SU-DHL-6 (cell line): ENCODE data around the gene ZNF335.

Experiments
- H2AFZ ChIP-seq: fragments of 200-600 bp; sonication (generic); 2 replicates; pipeline ENCODE4 v1.6.1; 2014; ENCODE audit warnings: low read depth, mild to moderate bottlenecking, moderate library complexity, mixed read lengths, antibody characterized with exemption, low read length; ENCODE audit not compliant: severe bottlenecking
- H3F3A ChIP-seq: fragments of 200-600 bp; shearing (Covaris generic); 2 replicates; pipeline ENCODE4 v1.6.0; 2016; ENCODE audit warnings: antibody characterized with exemption, mild to moderate bottlenecking; ENCODE audit not compliant: insufficient read depth
- H3K27ac ChIP-seq: fragments of 200-600 bp; sonication (generic); 2 replicates; pipeline ENCODE4 v1.5.1; 2016; ENCODE audit warnings: low read depth, mild to moderate bottlenecking, low read length, moderate library complexity, mixed read lengths
- H3K27me3 ChIP-seq: fragments of 200-600 bp; sonication (generic), shearing (Covaris generic); 2 replicates; pipeline ENCODE4 v1.6.0; 2014; ENCODE audit warnings: mild to moderate bottlenecking, low read length
- H3K36me3 ChIP-seq: fragments of 200-600 bp; sonication (generic); 2 replicates; pipeline ENCODE4 v1.6.1; 2014; ENCODE audit warnings: mild to moderate bottlenecking, low read length, mixed read lengths
- H3K4me2 ChIP-seq: fragments of 300-600, 200-600 bp; shearing (Covaris generic), sonication (generic); 2 replicates; pipeline ENCODE4 v1.6.0; 2014; ENCODE audit warnings: low read length, low read depth, mild to moderate bottlenecking; ENCODE audit not compliant: poor library complexity, severe bottlenecking
- H3K4me3 ChIP-seq: fragments of 200-600 bp; sonication (generic); 2 replicates; pipeline ENCODE4 v1.5.1; 2014; ENCODE audit warnings: antibody characterized with exemption, low read length, mild to moderate bottlenecking, mixed read lengths; ENCODE audit not compliant: insufficient read depth, poor library complexity, severe bottlenecking
- H3K79me2 ChIP-seq: fragments of 200-600 bp; sonication (generic); 2 replicates; pipeline ENCODE4 v1.6.1; 2014; ENCODE audit warnings: mild to moderate bottlenecking, low read length, moderate library complexity; ENCODE audit not compliant: insufficient read depth
- H3K9ac ChIP-seq: fragments of 200-600 bp; sonication (generic); 2 replicates; pipeline ENCODE4 v1.7.0; 2014; ENCODE audit warnings: mild to moderate bottlenecking, low read length
- H3K9me2 ChIP-seq: fragments of 200-600 bp; sonication (generic); replicated peaks from 2 replicates; pipeline ENCODE4 v1.6.1; 2014; ENCODE audit warnings: low read length; ENCODE audit not compliant: insufficient read depth
- H3K9me3 ChIP-seq: fragments of 200-600 bp; sonication (generic); 2 replicates; pipeline ENCODE4 v1.6.1; 2014; ENCODE audit warnings: low read length, mixed read lengths; ENCODE audit not compliant: insufficient read depth
- H4K20me1 ChIP-seq: fragments of 200-600 bp; sonication (generic); 2 replicates; pipeline ENCODE4 v1.6.1; 2014; ENCODE audit warnings: low read depth, mild to moderate bottlenecking, antibody characterized with exemption, low read length, moderate library complexity, mixed read lengths
- CTCF ChIP-seq: fragments of 200-600 bp; sonication (generic); IDR thresholded peaks from one replicate; pipeline ENCODE4 v1.5.1; 2017; ENCODE audit warnings: antibody characterized with exemption, mild to moderate bottlenecking, low read length, moderate library complexity; ENCODE audit not compliant: insufficient read depth, poor library complexity, severe bottlenecking
- EZH2phosphoT487 ChIP-seq: fragments of 200-600 bp; sonication (generic), shearing (Covaris generic); conservative IDR thresholded peaks from 2 replicates; pipeline ENCODE4 v1.6.1; 2018; ENCODE audit warnings: mild to moderate bottlenecking, antibody characterized with exemption, low read length, moderate library complexity, mixed read lengths

ZNF335 gene

GRCh38 chr20:45953672-45954071 lies 18.3 kb downstream of the ZNF335 start:
- H3F3A ChIP-seq = no peaks in the 10 kb centered on the region
- H2AFZ ChIP-seq = no peak overlapping the region
- H3K4me3 ChIP-seq = no peak overlapping the region
- H3K27ac ChIP-seq = no peak overlapping the region
- H3K79me2 ChIP-seq = no peaks in the 10 kb centered on the region
- TF ChIP-seq CTCF (no peak), EZH2phosphoT487 (no peak)
- no peaks in the 10 kb centered on the region for H3K27me3 ChIP-seq
- no peaks in the 10 kb centered on the region for H3K9me2 ChIP-seq
- H3K9ac ChIP-seq = no peak overlapping the region
- H3K36me3 ChIP-seq = peaks cover 4% of the 10 kb centered on the region; the same call in 1 of the 2 replicates
- no peak overlapping the region for H3K4me2 ChIP-seq
- H4K20me1 ChIP-seq = no peaks in the 10 kb centered on the region
- no peaks in the 10 kb centered on the region for H3K9me3 ChIP-seq

- Histone ChIP-seq H3K36me3 (no peaks in the 10 kb centered on the region), H3F3A (no peaks in the 10 kb centered on the region), H3K4me2 (no peak overlapping the region), H3K4me3 (no peak overlapping the region), H2AFZ (no peak overlapping the region), H3K9me2 (no peaks in the 10 kb centered on the region), H3K9ac (no peak overlapping the region), H3K27me3 (no peaks in the 10 kb centered on the region), H4K20me1 (no peaks in the 10 kb centered on the region), H3K79me2 (no peaks in the 10 kb centered on the region), H3K27ac (no peak overlapping the region), H3K9me3 (no peaks in the 10 kb centered on the region)
- TF ChIP-seq CTCF (no peak), EZH2phosphoT487 (no peak)
Observed at GRCh38 chr20:45952861-45953260, 19.1 kb downstream of the ZNF335 start.

- Histone ChIP-seq H3K27me3 (no peaks in the 10 kb centered on the region), H3K4me2 (no peak overlapping the region), H3K4me3 (no peak overlapping the region), H4K20me1 (no peaks in the 10 kb centered on the region), H3F3A (no peaks in the 10 kb centered on the region), H3K79me2 (no peaks in the 10 kb centered on the region), H3K9me2 (no peaks in the 10 kb centered on the region), H3K9ac (no peak overlapping the region), H3K36me3 (no peaks in the 10 kb centered on the region), H3K9me3 (no peaks in the 10 kb centered on the region), H2AFZ (no peak overlapping the region), H3K27ac (no peak overlapping the region)
- no peak for TF ChIP-seq CTCF
- no peak for TF ChIP-seq EZH2phosphoT487
Observed at GRCh38 chr20:45951925-45952834, 19.8 kb downstream of the ZNF335 start.
